HCT116 (cell line): ENCODE data around the gene ZNF497. TPM values are rescaled to one million over a fixed set of nuclear protein-coding genes. Genes with fewer than 3 reads are reported as not detected.

Source experiments
- ATAC-seq: fragments of 200-7000 bp; cut with Tn5 transposase; 2 replicates; pipeline ENCODE4 v1.9.1; 2020; ENCODE audit warnings: mild to moderate bottlenecking, moderate library complexity
- BruUV-seq: library from RNA; stranded (reverse); fragments of 400-500 nt; replicated peaks from 2 replicates; lab custom pipeline; 2021; lab: Mats Ljungman, UMichigan
- CTCF ChIA-PET: fragments of 300-600 bp; sonication (Branson Sonifier 250); formaldehyde crosslinking; loops from one replicate; lab custom pipeline; 2021; ENCODE audit warnings: antibody characterized with exemption; lab: Charles Lee
- POLR2A ChIA-PET: fragments of 300-600, 350-600 bp; sonication (Branson Sonifier 250); formaldehyde crosslinking; loops from one replicate; lab custom pipeline; 2021; ENCODE audit warnings: antibody characterized with exemption; lab: Charles Lee
- RAD21 ChIA-PET, 2 experiments: fragments of 300-600 bp; sonication (Branson Sonifier 250); formaldehyde crosslinking; loops; one replicate each; lab custom pipeline; 2023; ENCODE audit warnings: low total read pairs in 2 of 2; ENCODE audit not compliant: uncharacterized antibody in 2 of 2, unreplicated experiment in 2 of 2, low non-redundant PET in 1 of 2; lab: Charles Lee
- DNase-seq: peaks from one replicate; pipeline ENCODE4 v3.0.0-alpha.2; 2010; ENCODE audit warnings: low read depth, low spot score
- H2AFZ ChIP-seq: fragments of 200-600 bp; shearing (Covaris generic), sonication (generic); 2 replicates; pipeline ENCODE4 v1.6.1; 2017; ENCODE audit warnings: low read depth, mixed run types, mixed read lengths, antibody characterized with exemption, low read length; ENCODE audit not compliant: poor library complexity, severe bottlenecking
- H3K27ac ChIP-seq: 2 replicates; pipeline ENCODE4 v1.5.1; 2012; ENCODE audit warnings: low read depth, low read length
- H3K27me3 ChIP-seq: fragments of 200-600 bp; sonication (generic); 2 replicates; pipeline ENCODE4 v1.6.1; 2016; ENCODE audit warnings: mixed run types, low read length, mixed read lengths; ENCODE audit not compliant: insufficient read depth
- H3K36me3 ChIP-seq, 2 experiments: fragments of 200-500 bp in 1 of 2; fragments of 200-600 bp in 1 of 2; sonication (Bioruptor generic) in 1 of 2; sonication (generic) in 1 of 2; 2 replicates each; pipeline versions ENCODE4 v1.5.1 to v1.6.1; 2014 to 2016; ENCODE audit warnings: low read length in 2 of 2, inconsistent platforms in 1 of 2, mixed read lengths in 1 of 2, mixed run types in 1 of 2; ENCODE audit not compliant: insufficient read depth in 2 of 2, control insufficient read depth in 1 of 2
- H3K4me1 ChIP-seq, 2 experiments: fragments of 200-600 bp in 1 of 2; sonication (generic) in 1 of 2; 2 replicates each; pipeline versions ENCODE4 v1.5.1 to v1.6.1; 2012 to 2017; ENCODE audit warnings: low read length in 2 of 2, inconsistent platforms in 1 of 2, mild to moderate bottlenecking in 1 of 2, mixed read lengths in 1 of 2, mixed run types in 1 of 2, moderate library complexity in 1 of 2; ENCODE audit not compliant: insufficient read depth in 2 of 2, control insufficient read depth in 1 of 2
- H3K4me2 ChIP-seq: fragments of 200-600 bp; sonication (generic); 2 replicates; pipeline ENCODE4 v1.6.1; 2017; ENCODE audit warnings: mixed run types, low read length, mixed read lengths
- H3K4me3 ChIP-seq, 2 experiments: fragments of 200-600 bp in 1 of 2; sonication (generic) in 1 of 2; replicated peaks in 1 of 2; 2 replicates each; pipeline ENCODE4 v1.5.1; 2011 to 2016; ENCODE audit warnings: low read length in 2 of 2, control low read depth in 1 of 2, low read depth in 1 of 2, mild to moderate bottlenecking in 1 of 2, mixed read lengths in 1 of 2, mixed run types in 1 of 2
- H3K79me2 ChIP-seq: fragments of 200-600 bp; sonication (generic); 2 replicates; pipeline ENCODE4 v1.6.1; 2017; ENCODE audit warnings: mild to moderate bottlenecking, mixed run types, low read length, moderate library complexity, mixed read lengths; ENCODE audit not compliant: insufficient read depth
- H3K9ac ChIP-seq: fragments of 200-600 bp; sonication (generic); 2 replicates; pipeline ENCODE4 v1.6.1; 2016; ENCODE audit warnings: low read length, mixed read lengths
- H3K9me2 ChIP-seq: fragments of 200-600 bp; sonication (generic), shearing (Covaris generic); 2 replicates; pipeline ENCODE4 v1.6.1; 2017; ENCODE audit warnings: mixed run types, mild to moderate bottlenecking, moderate library complexity; ENCODE audit not compliant: insufficient read depth
- H3K9me3 ChIP-seq, 2 experiments: fragments of 200-500 bp in 1 of 2; fragments of 200-600 bp in 1 of 2; sonication (Bioruptor generic) in 1 of 2; sonication (generic) in 1 of 2; 2 replicates each; pipeline ENCODE4 v1.6.1; 2014 to 2017; ENCODE audit warnings: low read length in 2 of 2, mixed read lengths in 2 of 2, inconsistent platforms in 1 of 2, low read depth in 1 of 2, mild to moderate bottlenecking in 1 of 2, mixed run types in 1 of 2, moderate library complexity in 1 of 2; ENCODE audit not compliant: control insufficient read depth in 1 of 2, insufficient read depth in 1 of 2
- H4K20me1 ChIP-seq: fragments of 200-600 bp; sonication (generic), shearing (Covaris generic); 2 replicates; pipeline ENCODE4 v1.6.1; 2017; ENCODE audit warnings: mixed run types, mild to moderate bottlenecking, moderate library complexity; ENCODE audit not compliant: insufficient read depth
- ATF3 ChIP-seq: IDR thresholded peaks from 2 replicates; pipeline ENCODE4 v1.6.1; 2012
- CBX3 ChIP-seq: IDR thresholded peaks from 2 replicates; pipeline ENCODE4 v1.6.1; 2012; ENCODE audit warnings: low read depth
- ELF1 ChIP-seq: IDR thresholded peaks from 2 replicates; pipeline ENCODE4 v1.6.1; 2012; ENCODE audit warnings: low read depth, borderline replicate concordance
- EZH2phosphoT487 ChIP-seq: fragments of 200-600 bp; IDR thresholded peaks from 2 replicates; pipeline ENCODE4 v1.6.1; 2018; ENCODE audit warnings: antibody characterized with exemption, borderline replicate concordance
- POLR2AphosphoS5 ChIP-seq: IDR thresholded peaks from 2 replicates; pipeline ENCODE4 v1.6.1; 2011; ENCODE audit warnings: mild to moderate bottlenecking, low read depth, low read length, moderate library complexity
- RAD21 ChIP-seq: IDR thresholded peaks from 2 replicates; pipeline ENCODE4 v1.6.1; 2012; ENCODE audit warnings: low read depth, mild to moderate bottlenecking
- SIN3A ChIP-seq: IDR thresholded peaks from 2 replicates; pipeline ENCODE4 v1.6.1; 2012; ENCODE audit warnings: low read depth
- intact Hi-C: fragments of 100-400 bp; cut with micrococcal nuclease; formaldehyde crosslinking; loops from 2 replicates; pipeline ENCODE4 v1.10.0; 2022
- total RNA-seq: library from RNA; stranded (reverse); gene quantifications from one replicate; pipeline ENCODE4 v1.2.1, GENCODE V29; 2021; ENCODE audit not compliant: unreplicated experiment
- TF ChIP-seq, protein P1 (sequence below): IDR thresholded peaks from 2 replicates; pipeline ENCODE4 v1.6.1; 2012; ENCODE audit warnings: low read depth

Gene ZNF497
- total RNA-seq, 1 experiment from 2014 or later, result 5.1 TPM

GRCh38 chr19:58357481-58358145 lies 4.9 kb downstream of the ZNF497 start:
- no peaks in the 10 kb centered on the region for H3K27me3 ChIP-seq
- BruUV-seq, result no TSS peak
- ChIA-PET POLR2A (no interaction called here), CTCF (no interaction called here), RAD21 (no interaction called here)
- H3K36me3 ChIP-seq, result no peaks in the 10 kb centered on the region
- no peak for DNase-seq
- no peak overlapping the region for H3K9ac ChIP-seq
- no peak overlapping the region for H2AFZ ChIP-seq
- H3K79me2 ChIP-seq, result 0 out of 2 replicates have a peak, but pooled peaks cover 3% of the 10 kb centered on the region
- no peak for ATAC-seq
- H3K4me1 ChIP-seq, result peaks cover 6 to 12% of the 10 kb centered on the region in 2 experiments; a peak in 3 of 4 replicates
- no peaks in the 10 kb centered on the region for H3K9me2 ChIP-seq
- no peak overlapping the region for H3K27ac ChIP-seq
- no peaks in the 10 kb centered on the region for H3K9me3 ChIP-seq
- H3K4me3 ChIP-seq, result no peak overlapping the region
- H4K20me1 ChIP-seq, result no peaks in the 10 kb centered on the region
- H3K4me2 ChIP-seq, result no peak overlapping the region
- TF ChIP-seq CBX3 (no peak), POLR2AphosphoS5 (no peak), RAD21 (no peak), ATF3 (no peak), ELF1 (no peak), SIN3A (no peak), EZH2phosphoT487 (no peak)
- TF ChIP-seq, protein P1, sequence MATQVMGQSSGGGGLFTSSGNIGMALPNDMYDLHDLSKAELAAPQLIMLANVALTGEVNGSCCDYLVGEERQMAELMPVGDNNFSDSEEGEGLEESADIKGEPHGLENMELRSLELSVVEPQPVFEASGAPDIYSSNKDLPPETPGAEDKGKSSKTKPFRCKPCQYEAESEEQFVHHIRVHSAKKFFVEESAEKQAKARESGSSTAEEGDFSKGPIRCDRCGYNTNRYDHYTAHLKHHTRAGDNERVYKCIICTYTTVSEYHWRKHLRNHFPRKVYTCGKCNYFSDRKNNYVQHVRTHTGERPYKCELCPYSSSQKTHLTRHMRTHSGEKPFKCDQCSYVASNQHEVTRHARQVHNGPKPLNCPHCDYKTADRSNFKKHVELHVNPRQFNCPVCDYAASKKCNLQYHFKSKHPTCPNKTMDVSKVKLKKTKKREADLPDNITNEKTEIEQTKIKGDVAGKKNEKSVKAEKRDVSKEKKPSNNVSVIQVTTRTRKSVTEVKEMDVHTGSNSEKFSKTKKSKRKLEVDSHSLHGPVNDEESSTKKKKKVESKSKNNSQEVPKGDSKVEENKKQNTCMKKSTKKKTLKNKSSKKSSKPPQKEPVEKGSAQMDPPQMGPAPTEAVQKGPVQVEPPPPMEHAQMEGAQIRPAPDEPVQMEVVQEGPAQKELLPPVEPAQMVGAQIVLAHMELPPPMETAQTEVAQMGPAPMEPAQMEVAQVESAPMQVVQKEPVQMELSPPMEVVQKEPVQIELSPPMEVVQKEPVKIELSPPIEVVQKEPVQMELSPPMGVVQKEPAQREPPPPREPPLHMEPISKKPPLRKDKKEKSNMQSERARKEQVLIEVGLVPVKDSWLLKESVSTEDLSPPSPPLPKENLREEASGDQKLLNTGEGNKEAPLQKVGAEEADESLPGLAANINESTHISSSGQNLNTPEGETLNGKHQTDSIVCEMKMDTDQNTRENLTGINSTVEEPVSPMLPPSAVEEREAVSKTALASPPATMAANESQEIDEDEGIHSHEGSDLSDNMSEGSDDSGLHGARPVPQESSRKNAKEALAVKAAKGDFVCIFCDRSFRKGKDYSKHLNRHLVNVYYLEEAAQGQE, result no peak
- intact Hi-C loops, result no loop called here
